Kasumi-1 (cell line): ENCODE data around the gene SLC8A1.

ENCODE experiments used
- DNase-seq, 2 experiments: peaks; one replicate each; lab custom pipeline; 2025; lab: John Stamatoyannopoulos, UW

SLC8A1 gene

DNA sequence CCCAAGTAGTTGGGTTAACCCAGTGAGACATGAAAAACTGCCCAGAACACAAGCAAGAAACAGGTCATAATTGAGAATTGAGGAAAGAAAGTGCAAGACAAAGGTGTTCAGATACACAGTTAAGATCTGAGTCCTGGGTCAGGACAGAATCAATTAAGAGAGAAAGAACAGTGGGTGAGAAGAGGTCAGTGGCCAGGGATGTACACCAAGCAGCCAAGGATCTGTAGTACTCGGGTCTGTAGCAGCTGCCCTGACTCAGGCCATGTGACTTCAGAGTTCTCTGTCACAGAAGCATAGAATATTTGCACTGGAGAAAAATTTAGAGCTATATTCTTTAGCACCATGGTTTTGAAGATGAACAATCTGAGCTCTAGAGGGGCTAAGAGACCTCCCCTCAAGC lies 141.6 kb downstream of the SLC8A1 start:
- no peak for DNase-seq

DNA sequence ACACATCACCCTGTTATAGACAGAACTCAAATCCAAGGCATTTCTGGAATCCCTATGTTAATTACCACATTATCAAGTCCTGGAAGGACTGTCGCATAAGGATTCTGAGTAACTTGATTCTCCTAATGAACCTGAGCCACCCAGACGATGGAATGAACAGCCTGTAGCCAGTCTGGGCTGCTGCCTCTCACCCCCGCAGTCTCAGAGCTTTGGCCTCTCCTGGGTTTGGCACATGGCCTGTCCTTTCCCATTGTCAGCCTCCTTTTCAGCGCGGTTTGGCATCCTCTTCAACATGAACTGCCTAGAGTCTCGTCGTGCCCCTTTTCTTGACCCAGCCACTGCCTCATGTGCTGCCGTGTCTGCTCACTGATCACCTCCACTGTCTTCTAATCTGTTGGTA lies 147.6 kb downstream of the SLC8A1 start:
- DNase-seq: no peak

DNA sequence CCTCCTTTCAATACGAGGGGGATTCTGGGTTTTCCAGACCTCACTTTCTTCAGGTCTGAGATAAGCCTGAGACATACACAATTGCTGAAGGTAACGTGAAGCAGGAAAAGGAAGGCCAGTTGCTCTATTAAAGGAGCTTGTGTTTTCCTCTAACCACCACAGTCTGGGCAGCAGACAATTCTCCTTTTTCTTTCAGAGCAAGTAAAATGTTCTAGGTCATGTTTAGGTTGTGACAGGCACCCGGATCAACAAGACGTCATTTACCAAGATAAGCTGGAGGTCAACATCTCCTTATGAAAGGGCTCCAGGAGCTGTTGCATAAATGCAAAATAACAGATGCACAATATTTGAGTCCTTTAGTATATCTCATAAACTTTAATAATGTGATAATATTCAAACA lies 148.1 kb downstream of the SLC8A1 start:
- no peak for DNase-seq

DNA sequence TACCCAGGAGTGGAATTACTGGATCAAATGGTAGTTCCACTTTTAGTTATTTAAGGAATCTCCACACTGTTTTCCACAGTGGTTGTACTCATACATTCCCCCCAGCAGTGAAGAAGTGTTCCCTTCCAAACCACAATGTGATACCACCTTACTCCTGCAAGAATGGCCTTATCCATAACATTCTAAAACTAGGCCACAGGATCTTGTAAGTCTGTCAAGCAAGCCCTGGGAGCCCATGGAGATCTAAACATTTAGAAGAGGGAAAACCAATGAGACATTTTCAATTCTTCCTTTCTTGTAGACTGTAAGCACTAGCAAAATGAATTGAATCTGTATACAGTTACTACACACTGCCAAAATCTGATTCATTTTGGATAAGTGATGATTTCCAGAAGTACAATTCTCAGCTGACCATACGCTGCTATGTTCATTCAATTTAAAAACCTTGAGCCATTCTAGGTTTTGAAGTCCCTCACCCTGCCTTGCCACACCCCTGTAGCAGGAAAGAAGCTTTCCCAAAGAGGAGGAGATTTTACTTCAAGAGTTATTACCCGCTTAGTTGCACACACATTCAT lies 149.1 kb downstream of the SLC8A1 start:
- DNase-seq: no peak

DNA sequence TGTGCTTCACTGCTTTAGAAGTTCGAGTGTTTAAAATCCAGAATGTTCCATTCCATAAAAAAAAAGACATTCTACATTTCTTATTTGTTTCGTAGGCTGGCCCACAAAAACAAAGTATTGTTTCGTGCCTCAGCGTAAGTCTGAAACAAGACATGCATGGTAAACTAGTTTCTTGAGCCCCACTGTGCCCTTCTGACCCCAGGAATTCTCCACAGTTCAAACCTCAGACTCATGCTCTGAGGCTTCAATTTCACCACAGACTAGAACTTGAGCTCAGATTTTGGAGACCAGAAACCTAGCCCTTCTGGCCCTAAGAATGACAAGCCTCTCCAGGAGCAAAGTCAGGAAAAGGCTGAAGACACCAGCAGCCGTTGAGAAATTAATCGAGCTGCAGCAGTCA lies 151.5 kb downstream of the SLC8A1 start:
- DNase-seq: no peak

DNA sequence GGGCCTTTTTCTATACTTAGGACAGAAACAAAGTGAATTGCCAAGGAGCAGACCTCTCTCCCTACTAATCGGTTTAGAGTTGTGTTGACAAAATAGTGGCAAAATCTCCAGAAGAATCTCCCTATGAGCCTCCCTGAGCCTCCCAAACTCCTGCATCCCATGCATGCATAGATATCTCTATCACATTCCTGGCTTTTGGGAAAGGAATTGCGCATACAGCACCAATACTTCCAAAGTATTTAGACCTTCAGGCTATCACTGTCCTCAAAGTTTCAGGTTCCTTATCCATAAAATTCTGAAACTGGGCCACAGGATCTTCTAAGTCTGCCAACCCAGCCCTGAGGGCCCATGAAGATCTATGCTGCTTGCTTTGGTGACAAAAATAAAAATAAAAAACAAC lies 152.1 kb downstream of the SLC8A1 start:
- DNase-seq: no peak

DNA sequence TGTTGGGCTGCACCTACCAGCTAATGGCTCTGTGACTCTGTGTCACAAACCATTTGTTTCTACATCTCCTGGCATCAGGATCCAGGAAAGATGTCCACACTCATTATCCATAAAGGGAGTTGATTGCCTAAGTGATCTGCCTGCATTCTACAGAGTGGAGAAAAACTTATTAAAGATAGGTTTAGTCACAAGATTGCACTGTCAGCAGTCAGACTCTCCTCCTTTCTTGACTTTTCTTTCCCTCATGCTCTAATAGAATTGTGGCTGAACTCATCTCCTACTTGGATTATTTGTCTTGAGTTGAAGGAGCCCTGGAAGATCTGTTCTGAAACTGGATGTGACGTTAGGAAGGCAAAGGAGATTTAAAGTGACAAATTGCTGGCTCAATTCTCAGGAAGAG lies 152.7 kb downstream of the SLC8A1 start:
- no peak for DNase-seq

DNA sequence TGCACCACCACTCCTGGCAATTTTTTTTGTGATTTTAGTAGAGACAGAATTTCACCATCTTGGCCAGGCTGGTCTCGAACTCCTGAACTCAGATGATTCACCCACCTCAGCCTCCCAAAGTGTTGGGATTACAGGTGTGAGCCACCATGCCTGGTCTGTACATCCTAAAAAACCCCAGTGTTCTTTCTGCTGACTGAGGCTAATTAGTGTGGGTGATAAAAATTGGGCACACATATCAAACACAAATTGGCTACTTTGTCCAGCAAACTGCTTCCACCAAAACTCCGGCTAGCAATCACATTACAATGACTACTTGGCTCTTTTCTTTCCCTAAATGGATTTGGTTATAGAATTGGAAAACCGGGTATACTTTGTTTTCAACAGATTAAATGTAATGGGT lies 153.9 kb downstream of the SLC8A1 start:
- DNase-seq: no peak

DNA sequence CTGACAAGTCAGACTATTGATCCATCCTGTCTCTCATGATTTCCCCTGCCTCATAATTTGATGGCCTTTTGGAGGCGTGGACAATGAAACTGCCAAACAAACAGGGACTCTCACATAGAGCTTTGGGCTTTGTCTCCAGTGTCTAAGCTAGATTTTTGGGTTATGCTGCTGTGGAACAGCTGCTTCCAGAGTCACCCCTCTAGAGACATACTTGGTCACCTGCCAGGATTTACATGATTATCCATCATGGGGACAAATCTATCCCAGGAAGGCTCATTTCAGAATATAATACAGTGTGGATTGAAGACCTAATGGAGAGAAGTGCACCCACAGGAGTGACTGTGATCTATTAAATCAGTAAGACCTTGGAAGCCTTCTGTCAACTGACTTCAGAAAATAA lies 159.6 kb downstream of the SLC8A1 start:
- no peak for DNase-seq

DNA sequence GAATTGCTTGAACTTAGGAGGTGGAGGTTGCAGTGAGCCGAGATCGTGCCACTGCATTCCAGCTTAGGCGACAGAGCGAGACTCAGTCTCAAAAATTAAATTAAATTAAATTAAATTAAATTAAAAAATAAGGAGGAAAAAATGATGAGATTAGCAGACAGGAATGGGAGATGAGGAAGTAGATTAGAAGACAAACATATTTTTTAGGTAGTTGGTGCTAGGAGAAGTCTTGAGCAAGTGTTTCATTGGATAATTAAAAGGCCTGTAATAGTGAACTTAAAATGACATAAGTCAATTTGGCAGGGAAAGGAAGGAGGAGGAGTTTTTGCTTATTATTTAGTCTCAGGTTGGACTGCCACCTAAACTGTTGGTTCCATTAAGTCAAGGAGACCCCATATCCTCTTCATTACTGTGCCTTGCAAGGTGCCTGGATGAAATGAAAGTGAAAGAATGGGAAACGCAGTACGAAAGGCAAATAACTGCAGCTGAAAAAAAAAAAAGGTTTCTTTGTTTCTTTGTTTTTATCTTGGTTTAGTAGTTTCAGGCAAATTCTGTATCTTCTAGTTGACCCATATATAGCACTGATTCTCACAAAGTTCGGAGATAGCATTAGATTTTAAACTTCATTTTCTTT lies 162.0 kb downstream of the SLC8A1 start:
- peak in 1 of 2 experiments; percentile 2 for DNase-seq

DNA sequence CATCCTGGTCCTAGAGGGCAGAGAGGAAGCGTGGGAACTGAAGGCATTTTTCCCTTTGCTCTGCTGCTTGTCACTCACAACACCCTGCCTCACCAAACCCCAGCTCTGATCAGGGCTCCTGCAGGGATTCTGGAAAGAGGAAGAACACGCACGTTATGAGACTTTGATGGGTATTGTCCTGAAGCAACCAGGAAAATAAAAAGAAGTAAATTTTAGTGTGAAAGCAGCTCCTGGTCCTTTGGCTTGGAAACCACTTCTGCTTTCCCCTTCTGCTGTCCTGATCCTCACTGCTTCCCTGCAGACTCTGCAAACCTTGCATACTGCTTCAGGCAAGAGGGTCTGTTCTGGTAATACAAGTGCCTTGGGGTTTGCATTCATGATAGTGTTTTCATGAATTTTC lies 164.1 kb downstream of the SLC8A1 start:
- peak; percentile 40 to 63 for DNase-seq

DNA sequence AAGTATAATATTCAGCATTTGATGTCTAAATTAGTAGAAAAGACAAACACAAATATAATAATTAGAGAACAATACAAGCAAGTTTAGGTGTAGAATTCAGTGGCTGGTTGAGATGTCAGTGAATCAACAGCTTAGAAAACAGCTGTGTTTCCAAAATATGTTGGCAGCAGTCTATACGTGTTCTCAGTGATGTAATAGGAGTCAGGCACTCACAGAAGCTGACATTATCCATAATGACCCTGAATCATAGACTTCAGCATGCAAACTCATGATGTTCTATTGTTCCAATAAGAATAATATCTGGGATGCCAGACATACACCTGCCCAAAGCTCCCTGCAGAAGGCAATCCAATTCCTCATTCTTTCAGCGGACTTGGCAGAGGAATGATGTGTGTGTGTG lies 164.7 kb downstream of the SLC8A1 start:
- DNase-seq: no peak

DNA sequence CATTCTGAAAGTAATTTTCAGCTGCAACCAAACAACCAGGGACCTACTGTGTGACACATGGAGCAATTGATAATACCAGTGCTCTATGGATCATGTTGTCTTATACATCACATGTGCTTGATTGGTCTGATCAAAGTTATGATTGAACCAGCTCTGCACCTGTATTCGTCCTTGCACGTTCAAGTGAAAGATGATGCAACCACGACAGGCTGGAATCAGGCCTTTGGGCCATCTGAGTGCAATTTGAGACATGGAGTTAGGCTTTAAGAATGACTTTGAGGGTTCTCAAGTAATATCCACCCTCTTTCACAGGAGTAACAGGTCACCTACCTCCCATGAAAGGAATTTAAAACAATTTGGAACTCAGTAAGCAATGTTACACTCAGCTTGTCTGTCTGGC lies 165.2 kb downstream of the SLC8A1 start:
- DNase-seq: no peak

DNA sequence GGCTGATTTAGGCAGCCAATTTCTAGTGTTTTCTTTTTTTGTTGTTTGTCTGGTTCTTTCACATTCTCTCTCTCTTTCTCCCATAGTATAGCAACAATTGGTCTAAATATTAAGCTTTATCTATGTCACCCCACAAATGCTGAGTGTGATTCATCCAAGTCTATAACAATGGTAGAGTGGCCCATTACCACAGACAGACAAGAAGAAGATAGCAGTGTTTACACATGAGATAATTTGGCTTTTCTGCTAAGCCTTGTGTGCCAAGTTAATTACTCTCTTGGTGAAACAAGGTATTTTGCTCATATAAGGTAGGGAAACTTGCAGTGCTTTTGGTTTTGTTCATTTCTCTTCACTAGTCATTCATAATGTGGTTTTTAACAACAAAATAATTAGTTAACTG lies 166.5 kb downstream of the SLC8A1 start:
- no peak for DNase-seq

DNA sequence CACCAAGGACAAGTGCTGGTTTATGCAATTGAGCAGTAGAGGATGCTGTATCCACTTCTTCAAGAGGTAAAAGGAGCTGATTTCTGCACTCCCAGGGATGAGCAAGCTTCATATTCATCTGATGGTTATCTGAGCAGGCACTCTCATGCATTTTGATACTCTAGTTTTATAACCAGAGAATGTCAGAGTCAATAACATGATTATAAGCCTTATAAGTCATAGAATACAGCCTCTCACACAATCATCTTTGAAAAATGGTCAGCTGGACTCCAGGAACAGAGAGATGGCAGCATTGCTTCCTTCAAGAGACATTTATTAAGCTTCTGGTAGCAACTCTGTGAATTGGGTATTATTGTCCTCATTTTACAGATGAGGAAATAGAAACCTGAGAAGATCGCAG lies 167.1 kb downstream of the SLC8A1 start:
- DNase-seq: no peak

DNA sequence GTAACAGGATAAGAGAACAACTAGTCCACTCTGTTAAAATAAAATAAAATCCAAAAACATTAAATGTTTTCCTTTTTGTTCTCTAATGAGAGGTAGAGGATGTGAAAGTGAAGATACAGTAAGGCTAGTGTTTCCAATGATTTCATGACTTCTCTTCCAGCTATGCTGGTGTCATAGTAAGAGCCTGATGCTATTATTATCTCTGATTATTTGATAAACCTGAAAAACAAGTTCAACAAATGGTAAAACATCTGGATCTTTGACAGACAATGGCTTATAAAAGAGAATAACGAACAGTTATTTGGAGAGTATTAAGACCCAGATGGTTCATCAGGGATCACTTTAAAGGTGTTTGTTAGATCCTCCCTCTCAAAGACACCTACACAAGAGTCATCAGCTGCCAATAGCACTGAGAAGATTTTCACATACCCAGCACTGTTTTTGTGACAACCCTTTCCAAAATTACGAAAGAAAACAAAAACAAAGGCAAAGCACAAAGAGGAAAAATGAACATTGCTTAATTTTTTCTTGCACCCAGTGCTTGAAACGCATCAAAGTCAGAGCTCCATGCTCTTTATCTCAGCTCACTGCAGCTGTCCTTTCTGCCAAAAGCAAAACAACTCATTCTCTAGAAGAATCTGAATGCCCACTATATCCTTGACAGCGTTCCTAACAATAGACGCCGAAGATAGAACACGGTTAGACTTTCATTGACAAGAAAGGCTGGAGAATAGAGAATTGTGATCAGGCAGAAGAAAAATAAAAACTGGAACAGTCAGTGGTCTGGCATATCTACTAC lies 168.6 kb downstream of the SLC8A1 start:
- no peak for DNase-seq

DNA sequence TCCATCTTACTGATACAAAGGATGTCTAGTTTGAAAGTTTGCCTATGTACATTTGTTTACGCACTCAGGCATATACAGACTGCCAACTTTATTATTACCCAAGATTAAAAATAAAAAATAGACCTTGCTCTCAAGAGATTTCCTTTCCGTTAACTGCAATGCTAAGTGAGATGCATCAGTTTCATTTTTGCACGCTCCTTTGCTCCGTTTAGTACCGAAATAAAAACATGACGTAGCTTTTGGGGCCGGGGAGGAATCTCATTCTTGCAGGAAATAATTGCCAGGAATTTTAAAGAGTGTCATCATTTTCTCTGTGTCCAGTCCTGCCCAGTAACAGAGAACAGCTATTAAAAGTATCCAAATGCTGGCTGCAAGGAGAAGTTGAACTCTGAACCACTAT lies 169.5 kb downstream of the SLC8A1 start:
- no peak for DNase-seq

DNA sequence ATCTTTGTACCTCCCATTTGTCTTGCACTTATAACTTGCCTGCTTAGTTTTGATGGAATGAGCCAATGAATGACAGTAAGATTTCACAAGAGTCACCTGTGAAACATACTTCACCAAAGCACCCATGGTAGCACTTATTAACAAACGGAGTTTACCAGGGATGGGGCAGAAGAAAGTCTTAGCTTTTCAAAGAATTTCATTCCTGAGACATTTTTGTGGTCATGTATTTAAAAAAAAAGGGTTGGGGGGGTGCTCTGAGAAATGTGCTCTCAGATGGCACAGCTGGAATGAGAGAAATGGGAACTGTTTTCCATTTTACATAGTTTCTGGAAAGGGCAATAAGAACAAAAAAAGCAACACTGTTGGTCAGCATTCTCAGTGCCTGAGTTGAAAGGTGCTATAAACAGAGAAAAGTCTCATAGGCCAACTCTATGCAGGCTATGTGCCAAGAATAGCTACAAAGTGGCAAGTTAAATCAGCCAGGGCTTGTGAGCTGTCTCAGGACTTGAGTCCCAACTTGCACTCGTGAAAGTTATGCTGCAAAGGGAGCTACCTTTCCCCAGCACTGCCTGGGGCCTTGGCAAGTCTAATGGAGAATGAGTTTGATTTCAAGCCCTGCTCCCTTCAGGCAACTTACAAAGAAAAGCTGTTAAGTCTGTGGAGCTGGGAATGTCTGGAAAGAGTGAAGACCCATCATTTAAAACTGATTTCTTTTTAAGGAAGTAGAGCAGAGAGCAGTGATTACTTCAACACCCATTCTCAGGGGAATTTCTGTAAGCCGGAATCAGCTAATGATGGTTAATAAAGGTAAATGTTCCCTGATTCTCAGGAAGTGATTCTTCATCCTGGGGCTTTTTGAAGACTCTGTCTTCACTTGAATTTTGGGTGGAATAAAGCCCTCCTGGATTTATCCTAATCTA lies 170.6 kb downstream of the SLC8A1 start:
- DNase-seq: no peak

DNA sequence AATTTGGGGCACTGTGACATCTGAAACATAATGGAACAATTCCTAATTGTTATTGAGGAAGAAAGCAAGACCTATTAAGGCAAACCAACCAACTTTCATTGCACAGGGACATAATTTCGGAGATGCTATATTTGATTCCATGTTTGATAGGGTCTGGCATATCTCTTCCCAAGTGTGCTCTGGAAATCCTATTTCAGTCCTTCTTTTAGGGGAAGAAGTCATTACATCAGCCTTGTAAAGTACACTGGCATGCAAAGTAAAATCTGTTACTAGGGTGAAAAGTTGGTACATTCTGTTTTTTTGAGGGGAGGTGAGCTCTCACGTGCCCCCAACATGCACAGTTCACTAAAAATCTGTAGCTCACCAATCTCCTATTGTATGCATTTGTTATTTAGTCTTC lies 172.4 kb downstream of the SLC8A1 start:
- DNase-seq: no peak

DNA sequence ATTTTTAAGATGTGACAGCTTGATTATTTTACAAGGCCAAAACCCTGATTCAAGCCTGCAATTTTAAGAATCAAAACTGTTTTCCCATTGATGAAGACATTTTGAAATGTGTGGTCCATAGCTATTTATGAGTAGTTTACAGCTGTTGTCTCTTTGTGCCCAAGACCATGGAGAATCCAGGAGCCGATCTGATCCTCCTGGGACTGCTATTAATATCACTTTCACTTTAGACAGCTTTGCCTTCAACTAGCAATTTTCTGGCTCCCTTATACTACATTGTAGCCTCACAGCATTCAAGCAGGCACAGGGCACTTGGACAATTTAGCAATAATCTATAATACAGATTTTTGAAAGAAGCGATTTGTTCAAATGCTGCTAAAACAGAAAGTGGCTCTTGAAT lies 172.9 kb downstream of the SLC8A1 start:
- DNase-seq: no peak

DNA sequence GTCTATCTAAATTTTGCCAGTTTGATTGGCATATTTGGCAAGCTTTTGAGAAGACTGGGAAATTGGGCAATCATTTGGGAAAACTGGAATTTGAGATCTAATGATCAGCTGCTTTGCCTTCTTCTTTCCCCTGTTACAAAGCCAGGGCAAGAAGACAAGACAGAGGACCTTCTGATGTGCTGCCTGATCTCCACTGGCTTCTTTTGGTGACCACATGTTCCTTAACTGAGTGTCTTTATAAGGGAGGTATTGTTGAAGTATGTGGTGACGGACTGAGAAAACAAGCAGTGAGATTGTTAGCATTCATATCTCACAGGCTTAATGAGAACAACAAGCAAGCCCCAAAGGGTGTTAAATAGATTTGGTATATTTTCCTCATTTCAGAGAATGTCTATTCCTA lies 175.8 kb downstream of the SLC8A1 start:
- no peak for DNase-seq

DNA sequence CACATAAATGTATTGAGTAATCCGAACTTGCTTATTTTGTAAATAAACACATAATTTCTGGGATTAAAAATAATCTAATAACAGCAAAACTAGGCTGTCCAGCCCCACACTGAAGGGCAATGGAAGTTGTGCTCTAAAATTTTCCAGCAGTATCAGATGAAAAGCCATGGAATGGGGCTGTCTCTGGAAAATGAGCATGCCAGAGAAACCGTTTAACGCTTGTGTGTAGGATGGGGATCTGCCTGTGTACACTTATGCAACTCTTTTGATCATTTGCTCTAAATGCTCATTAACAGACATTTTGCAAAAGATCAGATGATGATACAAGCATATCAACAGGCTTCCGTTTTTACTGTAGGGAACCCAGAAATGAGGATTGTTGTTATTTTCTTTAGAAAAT lies 177.6 kb downstream of the SLC8A1 start:
- no peak for DNase-seq
